Mesodermal cell (in vitro differentiated cells): ENCODE data around the gene SATB1.
"Not testable (repeated sequence)": the region's sequence is repeated elsewhere in the genome, so short reads cannot be mapped to it uniquely, and the experiment has no call there.

Experiments used
- H3K27ac ChIP-seq: 2 replicates; pipeline ENCODE4 v1.7.0; 2013; ENCODE audit warnings: mild to moderate bottlenecking, low read depth, low read length, moderate library complexity; ENCODE audit not compliant: severe bottlenecking
- H3K36me3 ChIP-seq: 2 replicates; pipeline ENCODE4 v1.7.1; 2013; ENCODE audit warnings: mild to moderate bottlenecking, low read length, moderate library complexity; ENCODE audit not compliant: control insufficient read depth, insufficient read depth
- H3K4me1 ChIP-seq: one replicate; pipeline ENCODE4 v1.7.1; 2013; ENCODE audit warnings: mild to moderate bottlenecking, low read length; ENCODE audit not compliant: insufficient read depth, control insufficient read depth, poor library complexity, severe bottlenecking
- H3K4me3 ChIP-seq: 2 replicates; pipeline ENCODE4 v1.7.0; 2013; ENCODE audit warnings: low read length, control low read depth, mild to moderate bottlenecking; ENCODE audit not compliant: insufficient read depth, poor library complexity, severe bottlenecking; ENCODE audit errors: extremely low read depth
- H3K9me3 ChIP-seq: 2 replicates; pipeline ENCODE4 v1.7.1; 2013; ENCODE audit warnings: mild to moderate bottlenecking, low read length, moderate library complexity; ENCODE audit not compliant: control insufficient read depth
- WGBS, 2 experiments: methylation state at CpG; one replicate each; pipeline ENCODE4 v1.1.5; 2013; ENCODE audit warnings: missing lambda C conversion rate in 2 of 2; ENCODE audit not compliant: insufficient coverage in 2 of 2; 5-methylcytosine and 5-hydroxymethylcytosine counted together

The SATB1 gene

GRCh38 chr3:18334837-18335601, 90.1 kb downstream of the SATB1 start:
- Histone ChIP-seq H3K4me1 (peaks cover 9% of the 10 kb centered on the region), H3K27ac (no peak overlapping the region), H3K4me3 (no peak overlapping the region), H3K36me3 (no peaks in the 10 kb centered on the region), H3K9me3 (no peaks in the 10 kb centered on the region)

- not testable (repeated sequence) for H3K36me3 ChIP-seq, H3K27ac ChIP-seq, H3K9me3 ChIP-seq, H3K4me3 ChIP-seq, H3K4me1 ChIP-seq
- WGBS, 2 experiments, result 78 to 81% methylated on average over 12 to 14 of the region's 25 CpGs
These were observed 94.2 kb downstream of the SATB1 start for GRCh38 chr3:18330772-18331441.

GRCh38 chr3:18308096-18308650, 117.0 kb downstream of the SATB1 start:
- Histone ChIP-seq H3K9me3 (no peaks in the 10 kb centered on the region), H3K4me1 (no peaks in the 10 kb centered on the region), H3K27ac (no peak overlapping the region), H3K36me3 (no peaks in the 10 kb centered on the region), H3K4me3 (no peak overlapping the region)
- WGBS, 2 experiments, result 63 to 66% methylated on average over 4 to 5 of the region's 5 CpGs

- Histone ChIP-seq H3K4me3 (no peak overlapping the region), H3K9me3 (no peaks in the 10 kb centered on the region), H3K4me1 (no peaks in the 10 kb centered on the region), H3K36me3 (no peaks in the 10 kb centered on the region), H3K27ac (no peak overlapping the region)
- WGBS, 2 experiments, result no CpG with 5 or more reads among the region's 1 CpG
These were observed 117.6 kb downstream of the SATB1 start for GRCh38 chr3:18307529-18307928.

- no peaks in the 10 kb centered on the region for H3K36me3 ChIP-seq
- H3K4me3 ChIP-seq, result no peak overlapping the region
- no peak overlapping the region for H3K27ac ChIP-seq
- H3K9me3 ChIP-seq, result no peaks in the 10 kb centered on the region
- WGBS, 2 experiments, result 100% methylated on average over 1 of the region's 1 CpG; no CpG with 5 or more reads in 1 of the 2 experiments
- H3K4me1 ChIP-seq, result no peaks in the 10 kb centered on the region
These were observed 122.6 kb downstream of the SATB1 start for GRCh38 chr3:18302517-18302916.

- Histone ChIP-seq H3K36me3 (no peaks in the 10 kb centered on the region), H3K9me3 (peaks cover 4% of the 10 kb centered on the region), H3K4me1 (no peaks in the 10 kb centered on the region), H3K4me3 (no peak overlapping the region), H3K27ac (no peak overlapping the region)
- 57 to 90% methylated on average over 1 of the region's 1 CpG for WGBS, 2 experiments
These were observed 123.4 kb downstream of the SATB1 start for GRCh38 chr3:18301781-18302180.

- Histone ChIP-seq H3K36me3 (no peaks in the 10 kb centered on the region), H3K9me3 (peaks cover 4% of the 10 kb centered on the region), H3K27ac (no peak overlapping the region), H3K4me1 (no peaks in the 10 kb centered on the region), H3K4me3 (no peak overlapping the region)
- no CpG with 5 or more reads among the region's 3 CpGs for WGBS, 2 experiments
These were observed 124.2 kb downstream of the SATB1 start for GRCh38 chr3:18300916-18301315.

GRCh38 chr3:18297126-18297525, 128.0 kb downstream of the SATB1 start:
- H3K9me3 ChIP-seq, result peaks cover 4% of the 10 kb centered on the region
- H3K27ac ChIP-seq, result no peak overlapping the region
- no peak overlapping the region for H3K4me3 ChIP-seq
- no peaks in the 10 kb centered on the region for H3K36me3 ChIP-seq
- H3K4me1 ChIP-seq, result no peaks in the 10 kb centered on the region
